Neural progenitor cell (in vitro differentiated cells): Measurements from ENCODE around the gene HELZ2.

Source experiments
- CTCF ChIP-seq: fragments of 200-600 bp; sonication (generic); IDR thresholded peaks from 2 replicates; pipeline ENCODE4 v1.5.1; 2017; ENCODE audit warnings: antibody characterized with exemption, mild to moderate bottlenecking
- EZH2 ChIP-seq: fragments of 200-600 bp; sonication (generic); IDR thresholded peaks from 2 replicates; pipeline ENCODE4 v1.6.1; 2017; ENCODE audit warnings: antibody characterized with exemption, mild to moderate bottlenecking, moderate library complexity

GRCh38 chr20:63602321-63602720 lies 28.3 kb upstream of the HELZ2 start:
- TF ChIP-seq EZH2 (no peak), CTCF (no peak)
